ENCODE measurements around the gene RPUSD1.

- TF ChIP-seq GATA2 (IDR thresholded peaks at IDR 0.05; ENCODE audit: low read depth, low read length) (no peak), GATA3 (IDR thresholded peaks at IDR 0.05; ENCODE audit: low read depth, low read length) (no peak)
These were observed 22.7 kb downstream of the RPUSD1 start for GRCh38 chr16:765488-765865.
